Neural progenitor cell (in vitro differentiated cells): ENCODE measurements around the gene CLSTN3. TPM values are rescaled to one million over a fixed set of nuclear protein-coding genes. Genes with fewer than 3 reads are reported as not detected.

Experiments used
- DNase-seq: peaks from one replicate; pipeline ENCODE4 v3.0.0-alpha.2; 2016; ENCODE audit warnings: low spot score
- H2AFZ ChIP-seq: fragments of 200-600 bp; sonication (generic); replicated peaks from 2 replicates; pipeline ENCODE4 v1.6.1; 2016; ENCODE audit warnings: antibody characterized with exemption
- H3F3A ChIP-seq: fragments of 200-600 bp; sonication (generic); 2 replicates; pipeline ENCODE4 v1.6.1; 2016; ENCODE audit warnings: antibody characterized with exemption, low read depth
- H3K27ac ChIP-seq: fragments of 200-600 bp; sonication (generic); 2 replicates; pipeline ENCODE4 v1.5.1; 2016; ENCODE audit warnings: mild to moderate bottlenecking
- H3K27me3 ChIP-seq: fragments of 200-600 bp; sonication (generic); 2 replicates; pipeline ENCODE4 v1.6.1; 2016; ENCODE audit warnings: mild to moderate bottlenecking, moderate library complexity
- H3K36me3 ChIP-seq: fragments of 200-600 bp; sonication (generic); 2 replicates; pipeline ENCODE4 v1.5.1; 2016
- H3K4me1 ChIP-seq: fragments of 200-600 bp; sonication (generic); 2 replicates; pipeline ENCODE4 v1.6.1; 2016; ENCODE audit warnings: mixed run types
- H3K4me2 ChIP-seq: fragments of 200-600 bp; sonication (generic); 2 replicates; pipeline ENCODE4 v1.6.1; 2016
- H3K4me3 ChIP-seq: fragments of 200-600 bp; sonication (generic); 2 replicates; pipeline ENCODE4 v1.5.1; 2016
- H3K79me2 ChIP-seq: fragments of 200-600 bp; sonication (generic); 2 replicates; pipeline ENCODE4 v1.6.1; 2016; ENCODE audit warnings: low read depth
- H3K9ac ChIP-seq: fragments of 200-600 bp; sonication (generic); 2 replicates; pipeline ENCODE4 v1.6.1; 2016
- H3K9me3 ChIP-seq: fragments of 200-600 bp; sonication (generic); 2 replicates; pipeline ENCODE4 v1.5.1; 2016; ENCODE audit warnings: low read depth
- H4K20me1 ChIP-seq: fragments of 200-600 bp; sonication (generic); 2 replicates; pipeline ENCODE4 v1.6.1; 2016; ENCODE audit warnings: low read depth
- H3K27ac Mint-ChIP-seq: 3 replicates; pipeline ENCODE4 v1.8.0; 2021; ENCODE audit warnings: mixed read lengths
- H3K27me3 Mint-ChIP-seq: 2 replicates; pipeline ENCODE4 v1.8.0; 2022; ENCODE audit warnings: low read depth, mild to moderate bottlenecking, inconsistent platforms, moderate library complexity, mixed read lengths; ENCODE audit not compliant: insufficient read depth
- H3K36me3 Mint-ChIP-seq: 3 replicates; pipeline ENCODE4 v1.8.0; 2021; ENCODE audit warnings: mixed read lengths
- H3K4me1 Mint-ChIP-seq: 3 replicates; pipeline ENCODE4 v1.8.0; 2021; ENCODE audit warnings: mixed read lengths
- H3K4me3 Mint-ChIP-seq: 3 replicates; pipeline ENCODE4 v1.8.0; 2021; ENCODE audit warnings: mild to moderate bottlenecking, moderate library complexity, mixed read lengths
- H3K9me3 Mint-ChIP-seq: 3 replicates; pipeline ENCODE4 v1.8.0; 2020; ENCODE audit warnings: mixed read lengths
- CTCF ChIP-seq: fragments of 200-600 bp; sonication (generic); IDR thresholded peaks from 2 replicates; pipeline ENCODE4 v1.5.1; 2017; ENCODE audit warnings: antibody characterized with exemption, mild to moderate bottlenecking
- EZH2 ChIP-seq: fragments of 200-600 bp; sonication (generic); IDR thresholded peaks from 2 replicates; pipeline ENCODE4 v1.6.1; 2017; ENCODE audit warnings: antibody characterized with exemption, mild to moderate bottlenecking, moderate library complexity
- EZH2phosphoT487 ChIP-seq: fragments of 200-600 bp; sonication (generic); IDR thresholded peaks from 2 replicates; pipeline ENCODE4 v1.6.1; 2017; ENCODE audit warnings: antibody characterized with exemption
- total RNA-seq: library from RNA; depleted of rRNA; stranded (reverse); fragments of >200 nt; gene quantifications from 2 replicates; pipeline ENCODE4 v1.2.3, GENCODE V29; 2015; ENCODE audit warnings: low replicate concordance

Gene CLSTN3
- total RNA-seq, 1 donor from 2014 or later = 24.0 TPM

GRCh38 chr12:7146906-7147305 is 16.7 kb downstream of the CLSTN3 start:
- Mint-ChIP-seq H3K9me3 (no peaks in the 10 kb centered on the region), H3K4me1 (no peaks in the 10 kb centered on the region), H3K4me3 (no peak overlapping the region), H3K36me3 (peaks cover 20% of the 10 kb centered on the region), H3K27ac (no peak overlapping the region), H3K27me3 (peaks cover 2% of the 10 kb centered on the region)
- H3K27me3 ChIP-seq = no peaks in the 10 kb centered on the region
- H3K9me3 ChIP-seq = no peaks in the 10 kb centered on the region
- H3K4me2 ChIP-seq = no peak overlapping the region
- H4K20me1 ChIP-seq = no peaks in the 10 kb centered on the region
- no peaks in the 10 kb centered on the region for H3F3A ChIP-seq
- no peaks in the 10 kb centered on the region for H3K36me3 ChIP-seq
- no peak for DNase-seq
- TF ChIP-seq EZH2 (no peak), CTCF (no peak), EZH2phosphoT487 (no peak)
- no peak overlapping the region for H3K4me3 ChIP-seq
- H3K79me2 ChIP-seq = no peaks in the 10 kb centered on the region
- no peak overlapping the region for H3K27ac ChIP-seq
- H3K4me1 ChIP-seq = no peaks in the 10 kb centered on the region
- no peak overlapping the region for H2AFZ ChIP-seq
- no peak overlapping the region for H3K9ac ChIP-seq

DNA sequence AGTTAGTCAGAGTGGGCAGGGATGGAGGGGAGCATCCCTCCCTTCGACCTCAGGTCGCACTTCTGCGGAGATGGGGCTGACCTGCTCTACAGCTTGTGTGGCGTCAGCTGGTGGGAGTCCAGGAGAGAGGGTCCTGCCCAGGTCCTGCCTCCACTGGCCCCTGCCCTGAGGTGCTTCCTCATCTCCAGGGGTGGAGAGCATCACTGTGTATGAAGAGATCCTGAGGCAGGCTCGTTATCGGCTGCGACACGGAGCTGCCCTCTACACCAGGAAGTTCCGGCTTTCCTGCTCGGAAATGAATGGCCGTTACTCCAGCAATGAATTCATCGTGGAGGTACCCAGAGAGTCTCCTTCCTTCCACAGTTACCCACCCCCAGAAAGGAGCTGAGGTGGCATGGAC is 20.2 kb downstream of the CLSTN3 start:
- H3K4me1 ChIP-seq = no peaks in the 10 kb centered on the region
- no peak for DNase-seq
- Mint-ChIP-seq H3K27me3 (no peaks in the 10 kb centered on the region), H3K9me3 (no peaks in the 10 kb centered on the region), H3K4me3 (no peak overlapping the region), H3K27ac (no peak overlapping the region), H3K4me1 (no peaks in the 10 kb centered on the region), H3K36me3 (peaks cover 20% of the 10 kb centered on the region)
- H4K20me1 ChIP-seq = no peaks in the 10 kb centered on the region
- H3K79me2 ChIP-seq = no peaks in the 10 kb centered on the region
- no peaks in the 10 kb centered on the region for H3K36me3 ChIP-seq
- no peak overlapping the region for H3K27ac ChIP-seq
- TF ChIP-seq EZH2 (no peak), EZH2phosphoT487 (no peak), CTCF (no peak)
- H2AFZ ChIP-seq = no peak overlapping the region
- no peak overlapping the region for H3K9ac ChIP-seq
- H3F3A ChIP-seq = no peaks in the 10 kb centered on the region
- no peak overlapping the region for H3K4me3 ChIP-seq
- H3K4me2 ChIP-seq = no peak overlapping the region
- no peaks in the 10 kb centered on the region for H3K27me3 ChIP-seq
- H3K9me3 ChIP-seq = no peaks in the 10 kb centered on the region

GRCh38 chr12:7150841-7151240 is 20.7 kb downstream of the CLSTN3 start:
- Histone ChIP-seq H3K27ac (no peak overlapping the region), H2AFZ (no peak overlapping the region), H3K79me2 (no peaks in the 10 kb centered on the region), H3K4me2 (no peak overlapping the region), H3K4me1 (no peaks in the 10 kb centered on the region), H3K27me3 (no peaks in the 10 kb centered on the region), H3K9me3 (no peaks in the 10 kb centered on the region), H4K20me1 (no peaks in the 10 kb centered on the region), H3K4me3 (no peak overlapping the region), H3K9ac (no peak overlapping the region), H3F3A (no peaks in the 10 kb centered on the region), H3K36me3 (no peaks in the 10 kb centered on the region)
- no peak for DNase-seq
- Mint-ChIP-seq H3K36me3 (peaks cover 17% of the 10 kb centered on the region), H3K4me3 (no peak overlapping the region), H3K27ac (no peak overlapping the region), H3K27me3 (peaks cover 2% of the 10 kb centered on the region), H3K4me1 (no peaks in the 10 kb centered on the region), H3K9me3 (no peaks in the 10 kb centered on the region)
- TF ChIP-seq CTCF (no peak), EZH2 (no peak), EZH2phosphoT487 (no peak)

- no peaks in the 10 kb centered on the region for H3K4me1 Mint-ChIP-seq
- peaks cover 4% of the 10 kb centered on the region for H3K27me3 Mint-ChIP-seq
- Histone ChIP-seq H3K9me3 (no peaks in the 10 kb centered on the region), H3K9ac (no peak overlapping the region), H3K27me3 (no peaks in the 10 kb centered on the region), H4K20me1 (no peaks in the 10 kb centered on the region), H3F3A (no peaks in the 10 kb centered on the region), H3K36me3 (no peaks in the 10 kb centered on the region), H3K4me2 (no peak overlapping the region), H3K27ac (no peak overlapping the region), H3K79me2 (no peaks in the 10 kb centered on the region), H3K4me3 (no peak overlapping the region), H2AFZ (no peak overlapping the region), H3K4me1 (no peaks in the 10 kb centered on the region)
- DNase-seq = no peak
- H3K27ac Mint-ChIP-seq = no peak overlapping the region
- no peak overlapping the region for H3K4me3 Mint-ChIP-seq
- H3K36me3 Mint-ChIP-seq = peaks cover 17% of the 10 kb centered on the region
- TF ChIP-seq EZH2 (no peak), CTCF (no peak), EZH2phosphoT487 (no peak)
- H3K9me3 Mint-ChIP-seq = no peaks in the 10 kb centered on the region
Measured at GRCh38 chr12:7151532-7151931, 21.4 kb downstream of the CLSTN3 start.
